Left colon (tissue), 2 donors: Measurements from ENCODE around the gene ATP6V1F. TPM values are rescaled to one million over a fixed set of nuclear protein-coding genes. Genes with fewer than 3 reads are reported as not detected.
A peak's percentile ranks its signal among the peaks of the same experiment; 100 is the strongest.

Experiments used
- ATAC-seq: fragments of 200-7000 bp; cut with Tn5 transposase; one replicate; pipeline ENCODE4 v1.9.1; 2020; ENCODE audit warnings: mild to moderate bottlenecking, moderate library complexity
- DNase-seq, 2 donors: peaks; one replicate each; pipeline ENCODE4 v3.0.0-alpha.2; 2020
- intact Hi-C, 2 donors: fragments of 100-400 bp; cut with DNase I in 1 of 2; cut with micrococcal nuclease in 1 of 2; formaldehyde crosslinking; loops; one replicate each; pipeline versions ENCODE4 v1.11.2 to v1.14.0; 2022; cut with DNase I, micrococcal nuclease
- total RNA-seq, 2 donors: library from RNA; stranded (reverse); fragmentation: NEBNext Ultra II Directional; extraction: Animal tissue kit (Norgen Biotek cat#: 25700); gene quantifications; one replicate each; pipeline ENCODE4 v1.2.1, GENCODE V29; 2021
- donor health status: DM: no; HTN: no; CAD: no.
- donor health status: DM: yes; HTN: yes; CAD: no.

Gene ATP6V1F
- total RNA-seq, 2 donors from 2014 or later, result 65.8 to 78.5 TPM

DNA sequence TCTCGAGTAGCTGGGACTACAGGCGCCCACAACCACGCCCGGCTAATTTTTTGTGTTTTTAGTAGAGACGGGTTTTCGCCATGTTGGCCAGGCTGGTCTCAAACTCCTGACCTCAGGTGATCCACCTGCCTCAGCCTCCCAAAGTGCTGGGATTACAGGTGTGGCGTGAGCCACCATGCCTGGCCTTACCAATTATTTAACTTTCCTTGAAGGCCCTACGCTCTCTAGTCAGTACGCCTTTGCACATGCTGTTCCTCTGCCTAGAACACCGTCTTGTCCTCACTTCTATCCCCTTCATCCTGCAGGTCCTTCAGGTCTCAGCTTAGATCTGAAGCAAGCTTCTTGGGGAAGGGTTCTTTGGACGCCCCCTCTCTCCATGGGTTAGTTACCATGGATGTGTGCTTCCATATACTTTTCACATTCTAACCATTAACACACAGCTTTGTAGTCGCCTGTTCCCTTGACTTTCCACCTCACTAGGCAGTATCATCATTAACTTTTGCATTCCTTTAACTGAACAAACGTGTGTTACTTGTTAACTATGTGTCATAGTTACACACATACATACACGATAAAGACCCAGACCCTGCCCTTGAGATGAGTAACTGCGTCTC lies 592 bp upstream of the ATP6V1F start:
- DNase-seq (no peak), ATAC-seq (no peak)
- intact Hi-C loops, result no loop called here

DNA sequence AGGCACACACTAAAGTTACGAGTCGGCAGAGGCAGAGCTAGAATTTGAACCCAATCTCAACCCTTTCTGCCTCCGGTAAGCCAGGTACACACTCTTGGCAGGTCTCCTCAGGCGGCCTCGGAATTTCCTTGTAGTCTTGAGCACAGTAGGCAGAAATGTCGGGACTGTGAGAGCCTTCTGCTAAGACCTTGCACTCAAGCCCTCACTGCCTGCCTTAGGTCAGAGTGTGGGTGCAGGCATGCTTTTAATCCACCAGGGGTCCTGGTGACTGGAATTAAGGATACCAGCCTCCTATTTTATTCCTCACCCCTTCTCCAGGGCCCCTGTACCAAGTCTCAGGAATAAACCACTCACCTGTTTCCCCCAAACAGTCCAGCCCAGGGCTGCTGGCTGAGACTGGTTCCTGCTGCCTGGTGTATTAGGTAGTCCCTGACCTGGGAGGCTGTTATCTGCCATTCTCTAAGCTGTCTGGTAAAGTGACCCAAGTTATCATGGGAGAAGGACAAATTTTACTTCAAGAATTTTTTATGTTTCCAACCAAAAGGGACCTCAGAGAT lies 855 bp downstream of the ATP6V1F start:
- intact Hi-C loops, result no loop called here
- DNase-seq (peak in 1 of 2 donors; percentile 58), ATAC-seq (peak; percentile 59)

- intact Hi-C loops, result no loop called here
- ATAC-seq, result no peak
- no peak for DNase-seq
These were observed 2.6 kb downstream of the ATP6V1F start for GRCh38 chr7:128865303-128865702.

DNA sequence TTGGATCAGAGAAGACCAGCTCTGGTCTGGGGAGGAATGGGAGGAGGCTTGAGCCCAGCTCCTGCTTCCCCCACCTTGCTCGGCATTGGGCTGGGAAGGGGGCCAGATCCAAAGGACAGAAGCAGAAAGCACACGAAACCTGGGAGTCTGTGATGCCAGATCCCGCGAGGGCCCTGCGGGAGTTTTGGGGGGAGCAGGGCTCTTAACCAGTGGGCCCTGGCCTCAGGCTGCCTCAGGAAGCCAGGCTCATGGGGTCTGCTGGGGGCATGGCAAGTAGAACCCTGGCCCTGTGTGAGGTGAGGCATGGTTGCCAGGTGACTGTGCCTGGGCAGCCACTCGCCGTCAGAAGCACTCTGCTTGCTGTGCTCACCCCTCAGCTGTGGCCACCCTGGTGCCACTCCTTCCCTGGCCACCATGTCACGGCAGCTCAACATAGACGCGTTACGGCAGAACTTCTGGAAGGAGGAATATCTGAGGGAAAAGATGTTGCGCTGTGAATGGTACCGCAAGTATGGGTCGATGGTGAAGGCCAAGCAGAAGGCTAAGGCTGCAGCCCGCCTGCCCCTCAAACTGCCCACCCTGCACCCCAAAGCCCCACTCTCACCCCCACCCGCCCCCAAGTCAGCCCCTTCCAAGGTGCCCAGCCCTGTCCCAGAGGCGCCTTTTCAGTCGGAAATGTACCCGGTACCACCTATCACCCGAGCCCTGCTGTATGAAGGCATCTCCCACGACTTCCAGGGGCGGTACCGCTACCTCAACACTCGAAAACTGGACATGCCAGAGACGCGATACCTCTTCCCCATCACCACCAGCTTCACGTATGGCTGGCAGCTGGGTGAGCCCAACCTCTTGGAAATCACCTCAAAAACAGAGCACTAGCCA lies 3.6 kb downstream of the ATP6V1F start:
- ATAC-seq (no peak), DNase-seq (no peak)
- intact Hi-C loops, result no loop called here

- ATAC-seq, result no peak
- no peak for DNase-seq
- intact Hi-C loops, result no loop called here
These were observed 4.6 kb downstream of the ATP6V1F start for GRCh38 chr7:128867241-128867640.

DNA sequence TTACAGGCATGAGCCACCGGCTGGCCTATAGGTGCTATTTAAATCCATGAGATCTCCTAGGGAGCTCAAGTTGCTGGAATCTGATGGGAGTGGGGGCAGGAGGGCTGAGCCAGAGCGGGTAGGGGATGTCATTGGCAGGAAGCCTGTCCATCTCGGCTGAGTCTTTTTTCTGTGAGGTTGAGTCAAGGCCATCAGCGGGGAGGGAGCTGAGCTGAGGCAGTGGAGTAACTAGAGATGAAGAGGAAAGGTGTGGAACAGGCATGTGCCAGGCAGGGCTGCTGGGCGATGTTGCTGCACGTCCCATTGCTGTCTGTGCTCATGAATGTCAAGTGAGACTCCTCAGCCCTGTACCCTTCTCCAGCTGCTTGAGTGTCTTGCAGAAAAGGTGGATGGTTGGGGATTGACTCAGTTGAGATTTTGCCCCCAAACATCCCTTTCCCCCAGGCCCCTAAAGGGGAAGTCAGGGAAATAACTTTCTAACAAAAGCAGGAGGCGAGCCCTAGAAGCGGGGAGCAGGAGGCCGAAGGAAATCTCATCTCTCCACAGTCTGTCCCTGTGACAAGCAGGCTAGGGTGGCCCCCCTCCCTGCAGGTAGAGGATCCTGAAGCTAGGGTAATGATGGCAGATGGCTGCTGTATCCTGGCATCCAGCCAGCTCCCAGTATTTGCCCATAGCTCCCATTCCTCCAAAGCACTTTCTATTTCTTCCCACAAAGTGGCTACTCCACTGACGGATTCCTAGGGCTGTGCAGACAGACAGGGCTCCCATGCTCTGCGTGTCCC lies 5.4 kb downstream of the ATP6V1F start:
- ATAC-seq (peak; percentile 12), DNase-seq (peak in 1 of 2 donors; percentile 64)
- intact Hi-C loops, result no loop called here

- peak; percentile 28 for ATAC-seq
- intact Hi-C loops, result no loop called here
- DNase-seq, result no peak
These were observed 6.0 kb downstream of the ATP6V1F start for GRCh38 chr7:128868624-128869137.

- peak; percentile 58 to 75 for DNase-seq
- intact Hi-C loops, result no loop called here
- ATAC-seq, result peak; percentile 85
These were observed 6.7 kb downstream of the ATP6V1F start for GRCh38 chr7:128869138-128869943.

GRCh38 chr7:128869944-128870285 lies 7.3 kb downstream of the ATP6V1F start:
- ATAC-seq (no peak), DNase-seq (no peak)
- intact Hi-C loops, result no loop called here

- intact Hi-C loops, result no loop called here
- ATAC-seq (no peak), DNase-seq (no peak)
These were observed 8.4 kb downstream of the ATP6V1F start for GRCh38 chr7:128871050-128871449.

DNA sequence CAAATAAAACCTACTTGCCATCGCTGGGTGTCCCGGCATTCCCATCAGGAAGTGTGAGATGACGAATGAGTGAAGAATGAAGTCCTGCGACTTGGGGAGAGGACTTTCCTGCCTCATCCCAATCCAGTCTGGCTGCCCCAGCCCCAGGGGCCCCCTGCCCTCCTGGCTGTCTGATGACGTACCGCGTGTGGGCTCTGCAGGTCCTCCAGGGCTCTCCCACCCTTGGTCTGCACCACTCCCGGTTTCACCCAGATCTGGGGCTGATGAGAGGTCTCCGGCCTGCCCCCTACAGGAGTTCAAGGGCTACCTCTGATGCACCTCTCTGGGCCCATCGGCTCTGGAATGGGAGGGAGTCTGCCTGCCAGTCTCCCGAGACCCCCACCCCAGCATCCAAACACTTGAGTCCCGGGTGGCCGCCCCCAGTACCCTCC lies 9.8 kb downstream of the ATP6V1F start:
- intact Hi-C loops, result no loop called here
- ATAC-seq, result no peak

GRCh38 chr7:128873234-128873633 lies 10.6 kb downstream of the ATP6V1F start:
- no peak for DNase-seq

More for the DNA sequence above, 9.8 kb downstream of the ATP6V1F start:
- no peak for DNase-seq

GRCh38 chr7:128874140-128875031 lies 11.7 kb downstream of the ATP6V1F start:
- intact Hi-C loops, result no loop called here
- ATAC-seq (peak; percentile 80), DNase-seq (peak; percentile 90 to 92)

More at GRCh38 chr7:128873234-128873633, 10.6 kb downstream of the ATP6V1F start:
- no peak for ATAC-seq
- intact Hi-C loops, result no loop called here

- no peak for ATAC-seq
- DNase-seq, result no peak
- intact Hi-C loops, result no loop called here
These were observed 12.9 kb downstream of the ATP6V1F start for GRCh38 chr7:128875523-128875948.

- ATAC-seq (peak; percentile 58), DNase-seq (peak; percentile 51 to 66)
- intact Hi-C loops, result no loop called here
These were observed 13.5 kb downstream of the ATP6V1F start for GRCh38 chr7:128876127-128876526.

- DNase-seq, result peak; percentile 58 to 78
- intact Hi-C loops, result no loop called here
- peak; percentile 65 for ATAC-seq
These were observed 13.9 kb downstream of the ATP6V1F start for GRCh38 chr7:128876586-128876977.
